NCI-H2081 (cell line): Measurements from ENCODE around the gene P2RX5.
A peak's percentile ranks its signal among the peaks of the same experiment; 100 is the strongest.
"Not testable (repeated sequence)": the region's sequence is repeated elsewhere in the genome, so short reads cannot be mapped to it uniquely, and the experiment has no call there.

ENCODE experiments used
- DNase-seq, 2 experiments: peaks; one replicate each; lab custom pipeline; 2025; lab: John Stamatoyannopoulos, UW

Gene P2RX5, protein sequence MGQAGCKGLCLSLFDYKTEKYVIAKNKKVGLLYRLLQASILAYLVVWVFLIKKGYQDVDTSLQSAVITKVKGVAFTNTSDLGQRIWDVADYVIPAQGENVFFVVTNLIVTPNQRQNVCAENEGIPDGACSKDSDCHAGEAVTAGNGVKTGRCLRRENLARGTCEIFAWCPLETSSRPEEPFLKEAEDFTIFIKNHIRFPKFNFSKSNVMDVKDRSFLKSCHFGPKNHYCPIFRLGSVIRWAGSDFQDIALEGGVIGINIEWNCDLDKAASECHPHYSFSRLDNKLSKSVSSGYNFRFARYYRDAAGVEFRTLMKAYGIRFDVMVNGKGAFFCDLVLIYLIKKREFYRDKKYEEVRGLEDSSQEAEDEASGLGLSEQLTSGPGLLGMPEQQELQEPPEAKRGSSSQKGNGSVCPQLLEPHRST

DNA sequence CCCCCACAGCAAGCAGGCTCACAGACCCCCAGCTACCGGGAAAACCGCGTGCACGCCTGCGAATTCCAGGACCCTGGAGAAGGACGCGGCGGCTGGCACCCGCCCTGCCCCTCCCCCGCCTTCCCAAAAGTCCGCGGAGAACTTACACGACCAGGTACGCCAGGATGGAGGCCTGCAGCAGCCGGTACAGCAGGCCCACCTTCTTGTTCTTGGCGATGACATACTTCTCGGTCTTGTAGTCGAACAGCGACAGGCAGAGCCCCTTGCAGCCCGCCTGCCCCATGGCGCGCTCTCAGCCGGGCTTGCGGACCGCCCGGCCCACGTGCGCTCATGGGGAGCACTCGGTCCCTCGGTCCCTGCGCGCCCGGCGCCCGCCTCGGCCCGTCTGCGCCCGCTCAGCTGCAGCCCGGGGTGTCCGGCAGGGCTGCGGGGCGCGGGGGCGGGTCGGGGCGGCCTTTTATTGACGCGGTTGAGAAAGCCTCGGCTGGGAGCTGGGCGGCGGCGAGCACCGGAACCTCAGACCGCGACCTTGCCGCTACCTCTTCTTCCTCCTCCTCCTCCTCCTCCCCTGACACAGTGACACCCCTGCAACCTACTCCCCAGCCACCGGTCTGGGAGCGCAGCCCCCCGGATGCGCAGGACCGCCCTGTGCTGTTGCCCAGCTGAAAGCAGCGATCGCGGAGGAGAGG lies at the start of gene P2RX5:
TSS of gene P2RX5 (minus strand) at position 433 of the 689 bp plus-strand sequence. CDS start at position 283, 150 bp downstream.
- no peak for DNase-seq

DNA sequence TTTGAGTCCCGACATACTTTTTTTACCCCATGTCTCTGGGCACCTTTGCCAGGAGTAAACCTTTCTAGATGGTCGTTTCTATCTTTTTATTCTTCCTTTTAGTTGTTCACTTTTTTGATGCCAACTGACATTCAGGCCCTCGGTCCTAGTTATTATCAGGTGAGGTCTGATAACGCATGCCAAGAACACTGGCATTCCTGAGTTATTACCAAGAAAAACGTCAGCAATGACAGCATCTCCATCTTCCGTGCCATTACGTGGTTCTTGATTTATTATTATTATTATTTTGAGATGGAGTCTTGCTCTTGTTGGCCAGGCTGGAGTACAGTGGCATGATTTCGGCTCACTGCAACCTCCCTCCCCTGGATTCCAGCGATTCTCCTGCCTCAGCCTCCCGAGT lies 49.1 kb upstream of the P2RX5 start:
- DNase-seq = no peak

DNA sequence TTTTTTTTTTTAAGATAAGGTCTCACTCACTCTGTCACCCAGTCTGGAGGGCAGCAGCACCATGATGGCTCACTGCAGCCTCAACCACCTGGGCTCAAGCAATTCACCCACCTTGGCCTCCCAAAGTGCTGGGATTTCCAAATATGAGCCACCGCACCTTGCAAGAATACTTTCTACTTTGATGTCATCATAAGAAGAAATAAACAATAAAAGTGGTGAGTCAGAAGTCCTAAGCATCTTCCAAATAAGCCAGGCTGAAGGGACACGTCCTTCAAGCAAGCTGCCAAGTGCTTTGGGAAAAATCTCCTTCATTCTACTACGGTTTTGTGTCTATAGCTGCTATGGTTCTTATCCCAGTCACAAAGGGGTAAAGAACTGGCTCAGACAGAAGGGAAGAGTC lies 48.1 kb upstream of the P2RX5 start:
- DNase-seq = no peak

DNA sequence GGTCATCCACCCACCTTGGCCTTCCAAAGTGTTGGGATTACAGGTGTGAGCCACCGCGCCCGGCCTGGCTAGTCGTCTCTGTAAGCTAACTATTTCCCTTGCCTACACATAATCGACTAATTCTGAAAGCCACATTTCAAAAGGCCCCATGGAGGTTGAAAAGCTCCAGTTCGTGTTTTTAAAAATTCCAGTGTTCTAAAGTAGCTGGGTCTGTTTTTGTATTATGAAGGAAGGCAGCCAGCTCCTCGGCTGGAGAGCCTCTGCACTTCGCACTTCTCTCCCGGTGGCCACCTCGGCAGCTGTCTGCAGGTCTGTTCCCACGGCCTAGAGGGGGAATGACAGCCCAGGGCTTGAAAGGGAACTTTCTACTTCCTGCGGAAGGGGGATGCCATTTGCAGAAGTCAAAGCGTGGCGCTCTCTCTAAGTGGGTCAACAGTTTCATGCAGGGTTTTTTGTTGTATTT lies 44.7 kb upstream of the P2RX5 start:
- DNase-seq = no peak

DNA sequence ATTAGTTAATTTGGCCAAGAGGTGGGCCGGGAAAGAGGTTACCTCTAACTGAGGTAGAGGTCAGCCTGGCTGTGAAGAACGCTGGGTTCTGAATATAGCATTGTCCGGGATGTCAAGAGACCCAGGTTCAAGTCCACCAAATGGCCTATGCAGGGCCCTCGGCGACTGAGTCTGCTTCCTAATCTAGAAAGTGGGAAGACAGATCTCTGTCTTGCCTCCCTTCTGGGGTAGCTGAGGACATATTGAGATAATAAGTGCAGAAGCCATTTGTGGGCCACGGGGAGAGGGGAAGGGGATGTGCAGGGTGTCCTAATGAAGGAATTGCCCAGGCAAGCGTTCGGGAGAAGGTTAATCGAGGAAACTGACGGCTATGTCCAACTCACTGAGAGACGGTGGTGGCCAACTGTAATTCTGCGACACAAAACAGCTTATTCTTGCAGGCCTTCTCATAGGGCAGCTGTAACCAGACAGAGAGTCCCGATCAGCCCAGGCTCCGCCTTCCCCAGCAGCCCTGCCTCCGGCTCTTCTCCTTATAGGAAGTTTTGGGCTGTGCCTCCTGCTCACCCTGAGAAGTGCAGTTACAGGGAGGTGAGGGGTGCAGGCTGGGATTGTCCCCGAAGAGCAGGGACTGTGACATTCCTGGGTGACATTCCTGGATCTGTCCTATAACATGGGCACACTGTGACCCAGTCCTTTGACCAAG lies 43.6 kb upstream of the P2RX5 start:
- no peak for DNase-seq

DNA sequence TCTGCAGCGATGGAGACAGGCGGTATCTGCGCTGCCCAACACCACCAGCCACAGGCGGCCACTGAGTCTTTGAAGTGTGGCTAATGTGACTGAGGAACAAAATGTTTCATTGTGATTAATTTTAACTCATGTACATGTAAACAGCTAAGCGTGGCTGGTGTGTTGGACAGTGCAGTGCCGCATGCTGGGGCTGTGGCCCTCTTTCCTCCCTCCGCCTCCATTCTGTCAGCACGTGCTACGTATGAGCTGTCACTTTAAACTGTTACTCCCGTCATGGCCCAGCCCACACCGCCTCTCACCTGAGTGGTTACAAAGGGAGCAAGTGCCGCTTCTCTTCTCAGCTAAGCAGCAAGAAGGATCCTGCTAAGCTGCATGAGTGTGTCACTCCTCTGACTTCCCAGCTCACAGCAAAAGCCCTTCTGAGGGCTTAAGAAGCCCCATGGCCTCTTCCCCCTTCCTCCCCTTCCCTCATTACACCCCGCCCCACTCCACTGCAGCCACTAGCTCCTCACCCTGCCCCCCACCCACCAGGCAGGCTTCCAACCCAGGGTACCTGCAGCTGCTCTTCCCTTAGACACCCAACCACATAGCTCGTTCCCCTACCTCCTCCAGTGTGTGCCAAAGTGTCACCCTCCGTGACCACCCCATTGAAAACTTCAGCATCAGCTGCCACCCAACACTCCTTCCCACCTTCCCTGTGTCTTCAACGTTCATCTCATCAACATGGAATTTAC lies 42.8 kb upstream of the P2RX5 start:
- peak in 1 of 2 experiments; percentile 21 for DNase-seq

DNA sequence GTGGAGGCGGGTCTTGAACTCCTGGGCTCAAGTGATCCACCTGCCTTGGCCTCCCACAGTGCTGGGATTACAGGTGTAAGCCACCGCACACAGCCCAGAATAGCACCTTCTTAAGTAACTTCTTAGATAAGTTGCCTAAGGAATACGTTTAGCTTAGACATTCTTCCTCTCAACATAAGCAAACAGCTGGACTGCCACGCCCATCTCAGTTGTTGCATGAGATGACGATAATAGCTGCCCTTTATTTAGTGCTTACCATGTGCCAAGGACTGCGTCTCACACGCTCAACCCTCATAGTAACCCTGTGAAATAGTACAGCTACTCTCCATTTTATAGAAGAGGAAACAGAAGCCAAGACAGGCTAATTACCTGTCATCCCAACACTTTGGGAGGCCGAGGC lies 39.6 kb upstream of the P2RX5 start:
- DNase-seq = no peak

DNA sequence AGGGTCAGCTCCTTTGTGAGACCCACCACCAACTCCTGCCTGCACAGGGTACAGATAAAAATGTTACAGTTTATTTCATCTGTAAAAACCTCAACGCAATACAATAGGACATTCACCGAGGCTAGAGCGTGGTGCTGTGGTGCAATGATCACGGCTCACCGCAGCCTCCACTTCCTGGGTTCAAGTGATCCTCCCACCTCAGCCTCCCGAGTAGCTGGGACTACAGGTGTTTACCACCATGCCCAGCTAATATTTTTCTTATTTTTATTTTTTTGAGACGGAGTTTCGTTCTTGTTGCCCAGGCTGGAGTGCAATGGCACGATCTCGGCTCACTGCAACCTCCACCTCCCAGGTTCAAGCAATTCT lies 38.9 kb upstream of the P2RX5 start:
- DNase-seq = not testable (repeated sequence)

DNA sequence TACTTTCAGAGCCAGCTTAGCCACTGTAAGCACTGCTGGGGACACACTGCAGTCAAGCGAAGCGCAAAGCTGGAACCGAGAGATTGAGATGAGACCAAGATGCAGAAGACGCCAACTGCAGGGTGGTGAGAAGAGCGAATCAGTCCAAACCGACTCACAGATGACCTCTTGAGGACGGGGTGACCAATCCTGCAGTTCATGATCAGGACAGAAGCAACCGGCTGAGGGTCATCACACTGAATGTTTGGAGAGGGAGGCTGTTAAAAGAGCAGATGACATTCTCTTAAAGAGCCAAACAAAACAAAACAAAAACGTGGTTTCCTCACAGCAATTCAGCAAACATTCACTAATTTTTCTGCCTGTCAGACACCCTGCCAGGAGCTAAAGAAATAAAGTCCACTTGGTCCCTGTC lies 36.3 kb upstream of the P2RX5 start:
- no peak for DNase-seq

DNA sequence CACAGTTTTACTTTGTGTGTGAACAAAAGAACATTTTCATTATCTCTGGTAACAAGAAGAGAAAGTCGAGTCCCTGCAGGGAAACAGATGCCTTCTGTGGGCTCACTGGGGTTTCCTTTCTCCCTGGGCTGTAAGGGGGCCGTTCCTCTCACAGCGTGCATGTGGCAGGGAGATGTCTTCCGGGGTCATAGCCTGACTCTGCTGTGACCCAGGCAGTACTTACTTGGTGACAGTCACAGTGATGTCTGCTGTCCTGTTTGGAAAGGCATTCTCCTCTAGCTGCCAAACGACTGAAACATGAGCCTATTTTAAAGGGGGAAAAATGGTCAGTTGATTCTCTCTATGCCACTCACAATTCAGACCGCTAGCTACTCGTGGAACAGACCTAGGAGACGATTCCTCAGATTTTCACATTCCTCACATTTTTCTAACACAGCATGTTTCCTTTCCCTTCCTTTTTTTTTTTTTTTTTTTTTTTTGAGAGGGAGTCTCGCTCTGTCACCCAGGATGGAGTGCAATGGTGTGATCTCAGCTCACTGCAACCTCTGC lies 35.0 kb upstream of the P2RX5 start:
- DNase-seq = no peak

DNA sequence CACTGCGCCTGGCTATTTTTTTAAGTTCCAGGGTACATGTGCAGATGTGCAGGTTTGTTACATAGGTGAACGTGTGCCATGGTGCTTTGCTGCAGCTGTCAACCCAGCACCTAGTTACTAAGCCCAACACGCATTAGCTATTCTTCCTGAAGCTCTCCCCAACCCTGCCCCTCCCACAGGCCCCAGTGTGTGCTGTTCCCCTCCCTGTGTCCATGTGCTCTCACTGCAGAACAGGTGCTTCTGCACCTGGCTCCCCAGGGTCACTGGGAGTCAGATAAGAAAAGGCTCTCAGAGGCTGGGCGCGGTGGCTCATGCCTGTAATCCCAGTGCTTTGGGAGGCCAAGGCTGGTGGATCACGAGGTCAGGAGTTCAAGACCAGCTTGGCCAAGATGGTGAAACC lies 33.9 kb upstream of the P2RX5 start:
- DNase-seq = no peak

DNA sequence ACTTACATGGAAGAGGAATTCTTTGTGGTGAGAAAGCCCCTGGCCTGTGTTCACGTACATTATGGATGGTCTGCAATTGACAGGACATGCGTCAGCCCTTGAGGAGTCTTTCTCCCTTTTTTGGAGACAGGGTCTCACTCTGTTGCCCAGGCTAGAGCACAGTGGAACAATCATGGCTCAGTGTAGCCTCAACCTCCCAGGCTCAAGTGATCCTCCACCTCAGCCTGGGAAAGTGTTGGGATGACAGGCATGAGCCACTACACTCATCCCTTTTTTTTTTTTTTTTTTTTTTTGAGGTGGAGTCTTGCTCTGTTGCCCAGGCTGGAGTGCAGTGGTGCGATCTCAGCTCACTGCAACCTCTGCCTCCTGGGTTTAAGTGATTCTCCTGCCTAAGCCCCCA lies 32.1 kb upstream of the P2RX5 start:
- not testable (repeated sequence) for DNase-seq

DNA sequence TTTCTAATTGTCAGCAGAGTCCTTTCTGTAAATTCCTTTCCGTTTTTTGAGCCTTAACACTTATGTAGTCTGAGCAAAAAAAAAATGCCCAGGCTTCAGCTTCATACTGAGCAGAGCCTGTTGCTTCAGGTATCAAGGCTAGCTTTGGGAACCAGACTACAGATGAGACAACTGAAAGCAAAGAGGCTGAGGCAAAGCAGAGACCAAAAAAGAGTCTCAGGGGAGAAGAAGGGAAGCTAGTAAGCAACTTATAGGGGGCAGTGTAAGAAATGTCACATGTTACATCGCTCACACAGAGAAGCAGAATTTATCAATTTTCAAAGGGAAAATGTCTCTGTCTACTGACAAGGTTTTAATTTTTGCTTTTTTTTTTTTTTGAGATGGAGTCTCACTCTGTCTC lies 31.1 kb upstream of the P2RX5 start:
- DNase-seq = no peak

DNA sequence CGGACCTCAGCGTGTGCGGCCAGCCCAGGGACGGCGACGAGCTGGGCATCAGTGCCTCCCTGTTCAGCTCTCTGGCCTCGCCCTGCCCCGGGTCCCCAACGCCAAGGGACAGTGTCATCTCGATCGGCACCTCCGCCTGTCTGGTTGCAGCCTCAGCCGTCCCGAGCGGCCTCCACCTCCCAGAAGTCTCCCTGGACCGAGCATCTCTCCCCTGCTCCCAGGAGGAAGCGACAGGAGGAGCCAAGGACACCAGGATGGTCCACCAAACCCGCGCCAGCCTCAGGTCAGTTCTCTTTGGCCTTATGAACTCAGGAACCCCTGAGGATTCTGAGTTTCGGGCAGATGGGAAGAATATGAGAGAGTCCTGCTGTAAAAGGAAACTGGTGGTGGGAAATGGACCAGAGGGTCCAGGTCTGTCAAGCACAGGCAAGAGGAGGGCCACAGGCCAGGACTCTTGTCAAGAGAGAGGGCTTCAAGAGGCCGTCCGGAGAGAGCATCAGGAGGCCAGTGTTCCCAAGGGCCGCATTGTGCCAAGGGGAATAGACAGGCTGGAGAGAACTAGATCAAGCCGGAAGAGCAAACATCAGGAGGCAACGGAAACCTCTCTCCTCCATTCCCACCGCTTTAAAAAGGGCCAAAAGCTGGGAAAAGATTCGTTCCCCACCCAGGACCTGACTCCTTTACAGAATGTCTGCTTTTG lies 28.6 kb upstream of the P2RX5 start:
- no peak for DNase-seq

DNA sequence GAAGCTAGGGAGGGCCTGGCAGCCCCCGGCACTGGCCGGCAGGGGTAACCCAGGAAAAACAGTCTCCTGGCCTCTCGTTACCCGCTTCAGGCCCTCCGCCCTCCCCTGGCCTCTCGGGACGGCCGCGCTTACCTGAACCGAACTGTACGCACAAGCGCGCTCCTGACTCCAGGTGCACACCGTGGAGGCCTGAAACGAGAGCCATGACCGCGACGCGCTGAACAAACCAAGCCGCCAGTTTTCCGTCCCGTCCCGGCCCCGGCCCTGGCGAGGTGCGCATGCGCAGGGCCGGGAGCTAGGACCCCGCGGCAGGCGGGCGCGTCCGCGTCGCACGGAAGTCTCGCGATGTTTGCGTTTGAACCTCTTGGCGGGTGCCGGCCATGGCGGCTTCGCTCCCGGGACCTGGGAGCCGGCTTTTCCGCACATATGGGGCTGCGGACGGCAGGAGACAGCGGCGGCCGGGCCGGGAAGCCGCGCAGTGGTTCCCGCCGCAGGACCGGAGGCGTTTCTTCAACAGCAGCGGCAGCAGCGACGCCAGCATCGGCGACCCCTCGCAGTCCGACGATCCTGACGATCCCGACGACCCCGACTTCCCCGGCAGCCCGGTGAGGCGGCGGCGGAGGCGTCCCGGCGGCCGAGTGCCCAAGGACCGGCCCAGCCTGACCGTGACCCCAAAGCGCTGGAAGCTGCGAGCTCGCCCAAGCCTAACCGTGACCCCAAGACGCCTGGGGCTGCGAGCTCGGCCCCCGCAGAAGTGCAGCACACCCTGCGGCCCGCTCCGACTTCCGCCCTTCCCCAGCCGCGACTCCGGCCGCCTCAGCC lies 27.8 kb upstream of the P2RX5 start, which contains the start of gene HASPIN:
TSS of gene HASPIN (plus strand) at position 348 of the 822 bp plus-strand sequence. CDS start at position 381, 33 bp downstream.
- peak; percentile 78 to 83 for DNase-seq

DNA sequence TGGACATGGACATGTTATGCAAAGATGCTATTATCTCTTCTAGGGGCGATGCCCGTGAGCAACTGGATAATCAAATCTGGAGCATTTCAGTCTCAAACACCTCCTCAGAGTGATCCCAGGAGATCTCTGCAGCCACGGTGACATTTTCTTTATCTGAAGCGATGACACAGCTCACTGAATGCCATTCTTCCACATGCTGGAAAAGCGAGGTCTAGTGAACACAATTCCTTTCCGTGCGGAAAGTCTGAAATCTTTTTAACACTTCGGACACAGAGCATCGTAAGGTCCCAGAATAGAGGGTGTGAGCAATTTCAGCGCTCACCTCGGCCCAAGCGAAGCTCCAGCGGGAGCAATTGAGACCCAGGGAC lies 27.2 kb upstream of the P2RX5 start:
- peak in 1 of 2 experiments; percentile 40 for DNase-seq

DNA sequence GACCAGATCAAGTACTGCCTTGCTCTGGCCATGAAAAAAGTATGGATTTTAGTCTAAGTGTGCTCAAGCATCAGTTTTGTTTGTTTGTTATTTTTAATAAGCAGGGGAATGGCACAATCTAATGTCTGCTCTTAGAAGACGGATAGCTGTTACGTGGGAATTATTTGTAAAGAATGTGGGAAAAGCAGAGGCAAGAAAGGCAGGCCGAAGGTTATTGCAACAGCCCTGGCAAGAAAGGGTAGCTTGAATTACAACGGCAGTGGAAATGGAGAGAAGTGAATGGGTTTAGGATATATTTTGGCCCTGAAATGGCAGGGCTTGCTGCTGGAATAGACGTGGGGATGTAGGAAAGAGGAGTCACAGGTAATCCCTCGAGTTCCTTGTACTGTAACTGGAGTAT lies 26.8 kb upstream of the P2RX5 start:
- DNase-seq = no peak

DNA sequence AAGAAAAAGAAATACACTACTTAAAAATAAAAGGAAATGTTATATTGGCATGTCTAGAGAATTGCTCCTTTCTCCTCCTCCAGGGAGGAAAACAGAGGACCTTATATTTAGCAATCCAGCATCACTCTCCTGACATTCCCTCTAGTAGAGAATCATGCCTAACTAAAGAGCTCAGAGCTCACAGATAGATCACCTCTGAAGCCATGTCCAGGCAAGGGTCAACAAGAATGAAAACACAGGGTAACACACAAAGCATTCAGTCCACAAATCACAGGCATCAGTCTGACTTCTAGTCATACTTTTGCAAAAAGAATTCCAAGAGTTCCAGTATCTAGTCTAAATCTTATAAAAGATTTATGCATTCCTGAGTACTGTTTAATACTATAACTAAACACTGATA lies 23.3 kb upstream of the P2RX5 start:
- no peak for DNase-seq

DNA sequence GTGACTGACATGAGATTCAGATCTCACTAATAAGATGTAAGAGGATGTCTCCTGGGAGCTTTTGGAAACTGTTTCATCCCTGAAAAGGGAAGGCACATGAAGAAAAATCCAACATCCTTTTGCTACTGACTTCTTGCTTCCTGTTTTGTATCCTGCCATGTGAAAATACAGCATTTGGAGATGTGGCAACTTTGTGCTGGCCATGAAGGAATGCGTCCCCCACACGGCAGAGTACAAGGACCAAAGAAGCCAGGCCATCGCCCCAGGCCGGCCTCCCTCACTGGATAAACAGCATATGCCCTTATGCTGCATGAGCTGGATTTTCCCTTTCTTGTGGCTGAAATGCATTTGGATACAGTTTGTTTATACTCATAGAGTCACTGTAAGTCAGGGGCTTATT lies 22.2 kb upstream of the P2RX5 start:
- no peak for DNase-seq

DNA sequence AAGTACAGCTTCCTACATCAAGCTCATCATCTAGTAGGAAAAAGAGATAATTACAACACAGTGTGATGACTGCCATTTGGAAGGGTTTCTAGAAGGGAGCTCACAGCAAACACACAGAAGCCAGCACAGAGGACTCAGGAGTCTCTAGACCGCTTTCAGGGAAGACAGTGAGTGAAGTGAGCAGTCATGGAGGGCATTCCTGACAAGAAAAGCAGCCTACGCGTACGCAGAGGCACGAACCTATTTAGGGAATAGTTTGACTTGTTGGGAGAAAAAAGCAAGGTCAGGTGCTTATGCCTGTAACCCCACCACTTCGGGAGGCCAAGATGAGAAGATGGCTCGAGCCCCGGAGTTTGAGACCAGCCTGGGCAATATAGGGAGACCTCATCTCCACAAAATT lies 19.3 kb upstream of the P2RX5 start:
- no peak for DNase-seq
